ENCODE measurements around the gene MAU2. TPM values are rescaled to one million over a fixed set of nuclear protein-coding genes. Genes with fewer than 3 reads are reported as not detected.
"Not testable (repeated sequence)": the region's sequence is repeated elsewhere in the genome, so short reads cannot be mapped to it uniquely, and the experiment has no call there.

Gene MAU2
- total RNA-seq, 1 donor from 2014 or later, result 55.3 TPM

DNA sequence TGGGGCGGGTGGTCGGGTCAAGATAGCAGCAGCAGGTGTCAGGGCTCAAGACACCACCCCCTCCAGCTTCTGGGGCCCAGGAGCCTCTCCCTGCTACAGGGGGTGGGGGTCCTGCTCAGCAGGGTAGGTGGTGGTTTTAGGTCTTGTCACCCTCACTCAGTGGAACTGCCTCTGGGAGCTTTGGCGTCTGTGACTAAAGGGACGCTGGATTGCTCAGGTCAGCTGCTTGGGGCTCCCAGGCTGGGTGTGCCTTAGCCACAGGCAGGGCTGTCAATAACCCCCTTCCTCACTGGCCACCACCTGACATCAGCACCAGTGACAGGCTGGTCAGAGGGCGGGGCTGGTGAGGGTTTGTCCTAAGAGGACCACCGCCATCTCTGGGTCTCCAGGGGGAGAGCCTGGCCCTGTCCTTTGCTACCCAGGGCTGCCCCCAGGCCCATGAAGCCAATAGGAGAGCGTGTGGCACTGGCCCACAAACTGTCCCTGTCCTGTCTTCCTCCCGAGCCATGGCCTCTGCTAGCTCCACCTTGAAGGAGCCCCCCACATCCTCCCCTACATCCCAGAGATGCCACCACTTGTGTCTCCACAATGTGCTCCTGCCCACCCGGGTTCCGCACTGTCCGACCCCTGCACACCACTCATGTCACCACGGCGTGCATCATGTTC lies 36.4 kb downstream of the MAU2 start:
- no peaks in the 10 kb centered on the region for H3K27me3 Mint-ChIP-seq (ENCODE audit: low read depth)
- H3K4me3 Mint-ChIP-seq (ENCODE audit: low read depth), result no peak overlapping the region
- peaks cover 9% of the 10 kb centered on the region for H3K4me1 Mint-ChIP-seq (ENCODE audit: low read depth)
- H3K36me3 Mint-ChIP-seq (ENCODE audit: low read depth), result peaks cover 22% of the 10 kb centered on the region
- no peak overlapping the region for H3K27ac Mint-ChIP-seq
- intact Hi-C loops (cut with micrococcal nuclease), result no loop called here
- H3K9me3 Mint-ChIP-seq, result no peaks in the 10 kb centered on the region
- no peak for DNase-seq (ENCODE audit: low spot score)

- peak; percentile 62 for DNase-seq (ENCODE audit: low spot score)
- Mint-ChIP-seq H3K36me3 (ENCODE audit: low read depth) (peaks cover 4% of the 10 kb centered on the region), H3K27ac (peak overlapping the region; percentile 28), H3K4me3 (ENCODE audit: low read depth) (no peak overlapping the region), H3K4me1 (ENCODE audit: low read depth) (peaks cover 16% of the 10 kb centered on the region), H3K27me3 (ENCODE audit: low read depth) (no peaks in the 10 kb centered on the region), H3K9me3 (no peaks in the 10 kb centered on the region)
- intact Hi-C loops (cut with micrococcal nuclease), result loop anchor here (2.0 kb wide), 1 partner anchor 40 kb away; the partner anchor contains the start of genes MAU2 and SUGP1
Measured at GRCh38 chr19:19361075-19361594, 40.5 kb downstream of the MAU2 start.

DNA sequence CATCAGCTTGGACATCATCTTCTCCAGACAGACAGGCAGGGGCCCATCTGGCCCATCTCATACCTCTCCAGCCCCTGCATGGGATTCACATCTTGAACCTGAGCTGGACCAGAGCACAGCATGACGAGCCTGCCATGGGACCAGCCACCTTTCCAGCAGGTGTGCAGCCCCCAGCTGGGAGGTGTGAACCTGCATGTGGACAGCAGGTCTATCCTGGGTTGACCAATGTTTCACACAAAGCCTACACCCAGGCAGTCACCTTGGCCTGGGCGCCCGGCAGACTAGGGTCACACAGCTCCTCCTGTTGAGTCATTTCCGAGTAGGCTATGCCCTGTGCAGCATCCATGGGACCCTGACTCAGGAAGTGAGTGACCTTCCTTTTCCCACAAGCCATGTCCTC lies 41.4 kb downstream of the MAU2 start:
- DNase-seq (ENCODE audit: low spot score), result no peak
- H3K27me3 Mint-ChIP-seq (ENCODE audit: low read depth), result no peaks in the 10 kb centered on the region
- no peak overlapping the region for H3K4me3 Mint-ChIP-seq (ENCODE audit: low read depth)
- H3K9me3 Mint-ChIP-seq, result no peaks in the 10 kb centered on the region
- peak overlapping the region; percentile 69 for H3K27ac Mint-ChIP-seq
- peaks cover 4% of the 10 kb centered on the region for H3K36me3 Mint-ChIP-seq (ENCODE audit: low read depth)
- intact Hi-C loops (cut with micrococcal nuclease), result no loop called here
- H3K4me1 Mint-ChIP-seq (ENCODE audit: low read depth), result peaks cover 20% of the 10 kb centered on the region

- H3K4me1 Mint-ChIP-seq (ENCODE audit: low read depth), result peaks cover 13% of the 10 kb centered on the region
Measured at GRCh38 chr19:19366434-19367396, 46.1 kb downstream of the MAU2 start.

DNA sequence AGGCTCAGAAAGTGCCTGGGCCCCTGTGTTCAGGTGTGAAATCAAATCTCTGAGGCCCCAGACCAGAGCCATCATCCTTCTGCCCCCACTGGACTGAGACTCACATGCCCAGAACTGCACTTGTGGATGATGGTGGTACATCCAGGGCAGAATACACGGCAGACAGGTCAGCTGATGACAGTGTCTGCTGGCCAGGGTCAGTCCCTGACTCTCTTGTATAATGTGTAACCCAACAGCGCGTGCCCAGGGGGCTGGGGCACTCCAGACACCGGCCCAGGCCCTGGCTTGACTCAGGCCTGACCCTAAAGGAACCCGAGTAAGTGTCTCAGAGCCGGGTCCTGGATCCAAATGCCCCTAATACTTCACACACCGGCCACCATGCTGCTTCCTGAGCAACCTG lies 47.5 kb downstream of the MAU2 start:
- intact Hi-C loops (cut with micrococcal nuclease), result no loop called here

More at GRCh38 chr19:19366434-19367396, 46.1 kb downstream of the MAU2 start:
- Mint-ChIP-seq H3K27me3 (ENCODE audit: low read depth) (no peaks in the 10 kb centered on the region), H3K27ac (peak overlapping the region; percentile 50), H3K4me3 (ENCODE audit: low read depth) (peak overlapping the region; percentile 1), H3K36me3 (ENCODE audit: low read depth) (no peaks in the 10 kb centered on the region), H3K9me3 (no peaks in the 10 kb centered on the region)
- intact Hi-C loops (cut with micrococcal nuclease), result loop anchor here (1.0 to 2.0 kb wide), 2 partner anchors 40 to 124 kb away; no protein-coding TSS in a partner anchor
- DNase-seq (ENCODE audit: low spot score), result peak; percentile 68

GRCh38 chr19:19371059-19371458 lies 50.4 kb downstream of the MAU2 start:
- H3K4me1 Mint-ChIP-seq (ENCODE audit: low read depth), result peaks cover 13% of the 10 kb centered on the region
- H3K36me3 Mint-ChIP-seq (ENCODE audit: low read depth), result no peaks in the 10 kb centered on the region
- H3K9me3 Mint-ChIP-seq, result no peaks in the 10 kb centered on the region
- no peak for DNase-seq (ENCODE audit: low spot score)
- H3K27ac Mint-ChIP-seq, result no peak overlapping the region
- intact Hi-C loops (cut with micrococcal nuclease), result no loop called here
- H3K4me3 Mint-ChIP-seq (ENCODE audit: low read depth), result no peak overlapping the region
- H3K27me3 Mint-ChIP-seq (ENCODE audit: low read depth), result no peaks in the 10 kb centered on the region

More for the DNA sequence above, 47.5 kb downstream of the MAU2 start:
- no peak overlapping the region for H3K27ac Mint-ChIP-seq
- no peaks in the 10 kb centered on the region for H3K36me3 Mint-ChIP-seq (ENCODE audit: low read depth)
- H3K4me3 Mint-ChIP-seq (ENCODE audit: low read depth), result no peak overlapping the region
- no peak for DNase-seq (ENCODE audit: low spot score)
- no peaks in the 10 kb centered on the region for H3K27me3 Mint-ChIP-seq (ENCODE audit: low read depth)
- no peaks in the 10 kb centered on the region for H3K9me3 Mint-ChIP-seq
- H3K4me1 Mint-ChIP-seq (ENCODE audit: low read depth), result peaks cover 17% of the 10 kb centered on the region

DNA sequence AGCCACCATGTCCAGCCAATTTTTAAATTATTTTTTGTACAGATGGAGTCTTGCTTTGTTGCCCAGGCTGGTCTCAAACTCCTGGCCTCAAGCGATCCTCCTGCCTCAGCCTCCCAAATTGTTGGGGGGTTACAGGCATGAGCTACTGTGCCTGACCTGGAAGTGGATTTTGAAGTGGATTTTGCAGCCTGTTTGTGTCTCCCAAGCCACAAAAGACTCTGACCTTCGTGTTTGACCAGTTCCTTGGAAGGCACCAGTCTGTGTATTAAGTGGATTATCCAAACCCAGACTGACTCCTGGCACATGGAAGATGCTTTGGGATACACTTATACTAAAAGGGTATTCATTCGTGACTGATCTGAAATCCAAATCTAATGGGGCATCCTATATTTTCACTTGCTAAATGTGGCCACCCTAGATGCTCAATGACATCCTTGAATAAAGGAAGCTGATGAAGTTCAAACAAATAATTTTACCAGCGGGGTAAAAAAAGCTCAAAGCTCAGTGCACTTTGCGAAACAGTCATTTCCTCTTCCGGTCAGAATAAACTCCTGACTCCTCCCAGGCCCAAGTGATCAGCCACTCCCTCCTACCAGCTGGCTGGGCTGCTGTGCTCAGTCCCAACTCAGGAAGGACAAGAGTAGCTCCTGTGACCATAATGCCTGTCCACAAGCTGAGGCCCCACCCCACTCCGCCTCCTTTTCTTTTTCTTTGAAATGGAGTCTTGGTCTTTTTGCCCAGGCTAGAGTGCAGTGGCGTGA lies 52.2 kb downstream of the MAU2 start:
- peaks cover 8% of the 10 kb centered on the region for H3K4me1 Mint-ChIP-seq (ENCODE audit: low read depth)
- H3K4me3 Mint-ChIP-seq (ENCODE audit: low read depth), result peak overlapping the region; percentile 43
- H3K27ac Mint-ChIP-seq, result peak overlapping the region; percentile 90
- DNase-seq (ENCODE audit: low spot score), result peak; percentile 33
- H3K9me3 Mint-ChIP-seq, result no peaks in the 10 kb centered on the region
- intact Hi-C loops (cut with micrococcal nuclease), result no loop called here
- no peaks in the 10 kb centered on the region for H3K27me3 Mint-ChIP-seq (ENCODE audit: low read depth)
- H3K36me3 Mint-ChIP-seq (ENCODE audit: low read depth), result no peaks in the 10 kb centered on the region

GRCh38 chr19:19379527-19379926 lies 58.9 kb downstream of the MAU2 start:
- Mint-ChIP-seq H3K4me1 (ENCODE audit: low read depth) (peaks cover 9% of the 10 kb centered on the region), H3K9me3 (no peaks in the 10 kb centered on the region), H3K36me3 (ENCODE audit: low read depth) (no peaks in the 10 kb centered on the region), H3K4me3 (ENCODE audit: low read depth) (no peak overlapping the region), H3K27me3 (ENCODE audit: low read depth) (no peaks in the 10 kb centered on the region), H3K27ac (no peak overlapping the region)
- intact Hi-C loops (cut with micrococcal nuclease), result no loop called here
- no peak for DNase-seq (ENCODE audit: low spot score)

GRCh38 chr19:19380316-19380715 lies 59.7 kb downstream of the MAU2 start:
- DNase-seq (ENCODE audit: low spot score); H3K36me3 Mint-ChIP-seq (ENCODE audit: low read depth); H3K9me3 Mint-ChIP-seq; H3K27ac Mint-ChIP-seq; H3K4me1 Mint-ChIP-seq (ENCODE audit: low read depth); H3K27me3 Mint-ChIP-seq (ENCODE audit: low read depth); H3K4me3 Mint-ChIP-seq (ENCODE audit: low read depth); intact Hi-C loops (cut with micrococcal nuclease): not testable (repeated sequence)

DNA sequence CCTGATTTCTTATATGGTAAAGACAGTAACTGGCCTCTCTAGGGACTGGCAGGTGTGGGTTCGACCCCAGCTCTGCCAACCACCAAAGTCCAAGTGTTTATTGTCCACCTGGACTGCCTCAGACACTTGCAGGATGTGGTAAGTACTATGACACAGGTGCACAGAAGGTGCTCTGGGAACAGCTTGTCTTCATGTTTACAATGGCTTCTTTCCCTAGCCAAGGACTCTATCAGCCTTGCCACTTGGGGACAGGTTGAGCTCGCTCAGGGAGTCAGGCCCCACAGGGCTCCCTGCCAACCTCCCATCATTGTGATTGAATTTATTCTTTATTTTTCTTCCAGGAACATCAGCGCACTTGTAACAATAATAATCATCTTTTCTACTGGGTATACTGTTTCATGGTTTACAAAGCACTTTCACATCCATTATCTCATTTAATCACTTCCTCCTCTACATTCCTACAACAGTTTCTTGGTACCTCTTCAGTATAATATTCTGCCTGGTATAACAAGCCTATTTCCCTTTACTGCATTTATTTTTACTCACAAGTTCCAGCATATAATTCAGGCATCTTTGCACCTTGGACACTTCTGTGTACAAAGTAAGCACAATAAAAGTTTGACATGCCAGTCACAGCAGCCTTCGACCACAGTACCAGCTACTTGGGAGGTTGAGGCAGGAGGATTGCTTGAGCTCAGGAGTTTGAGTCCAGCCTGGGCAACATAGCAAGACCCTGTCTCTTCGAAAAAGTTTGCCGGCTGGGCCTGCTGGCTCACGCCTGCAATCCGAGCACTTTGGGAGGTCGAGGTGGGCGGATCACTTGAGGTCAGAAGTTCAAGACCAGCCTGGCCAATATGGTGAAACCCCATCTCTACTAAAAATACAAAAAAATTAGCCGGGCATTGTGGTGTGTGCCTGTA lies 60.6 kb downstream of the MAU2 start:
- no peaks in the 10 kb centered on the region for H3K9me3 Mint-ChIP-seq
- no peak overlapping the region for H3K4me3 Mint-ChIP-seq (ENCODE audit: low read depth)
- no peaks in the 10 kb centered on the region for H3K27me3 Mint-ChIP-seq (ENCODE audit: low read depth)
- DNase-seq (ENCODE audit: low spot score), result no peak
- no peak overlapping the region for H3K27ac Mint-ChIP-seq
- H3K36me3 Mint-ChIP-seq (ENCODE audit: low read depth), result no peaks in the 10 kb centered on the region
- H3K4me1 Mint-ChIP-seq (ENCODE audit: low read depth), result peaks cover 9% of the 10 kb centered on the region
- intact Hi-C loops (cut with micrococcal nuclease), result no loop called here

GRCh38 chr19:19382118-19382517 lies 61.5 kb downstream of the MAU2 start:
- H3K27me3 Mint-ChIP-seq (ENCODE audit: low read depth), result no peaks in the 10 kb centered on the region
- peaks cover 11% of the 10 kb centered on the region for H3K4me1 Mint-ChIP-seq (ENCODE audit: low read depth)
- no peak overlapping the region for H3K27ac Mint-ChIP-seq
- H3K9me3 Mint-ChIP-seq, result no peaks in the 10 kb centered on the region
- no peaks in the 10 kb centered on the region for H3K36me3 Mint-ChIP-seq (ENCODE audit: low read depth)
- intact Hi-C loops (cut with micrococcal nuclease), result no loop called here
- no peak overlapping the region for H3K4me3 Mint-ChIP-seq (ENCODE audit: low read depth)
- DNase-seq (ENCODE audit: low spot score), result no peak
